Central memory CD8-positive, alpha-beta T cell (primary cell): ENCODE results near the gene APLN.
A peak's percentile ranks its signal among the peaks of the same experiment; 100 is the strongest.

Experiments used
- ATAC-seq: fragments of 150-1000 bp; cut with Tn5 transposase; replicated peaks from 2 replicates; pipeline ENCODE4 v1.10.0; 2022; ENCODE audit warnings: mild to moderate bottlenecking, moderate FRiP score, moderate number of reproducible peaks; ENCODE audit not compliant: poor library complexity, severe bottlenecking; ENCODE audit errors: extremely low read depth
- DNase-seq, 2 donors: peaks; one replicate each; pipeline ENCODE4 v3.0.0; 2021; ENCODE audit warnings: low spot score in 2 of 2
- H3K27ac Mint-ChIP-seq: one replicate; pipeline ENCODE4 v1.8.0; 2022; ENCODE audit warnings: low read depth, mild to moderate bottlenecking, moderate library complexity, mixed read lengths
- H3K27me3 Mint-ChIP-seq: one replicate; pipeline ENCODE4 v1.8.0; 2022; ENCODE audit warnings: mixed read lengths
- H3K36me3 Mint-ChIP-seq: one replicate; pipeline ENCODE4 v1.8.0; 2022; ENCODE audit warnings: mild to moderate bottlenecking, moderate library complexity, mixed read lengths; ENCODE audit not compliant: insufficient read depth
- H3K4me1 Mint-ChIP-seq: one replicate; pipeline ENCODE4 v1.8.0; 2022; ENCODE audit warnings: mixed read lengths
- H3K4me3 Mint-ChIP-seq: one replicate; pipeline ENCODE4 v1.8.0; 2022; ENCODE audit warnings: mild to moderate bottlenecking, moderate library complexity, mixed read lengths
- H3K9me3 Mint-ChIP-seq: one replicate; pipeline ENCODE4 v1.8.0; 2022; ENCODE audit warnings: mixed read lengths

The APLN gene

GRCh38 chrX:129689796-129690195 is 35.0 kb upstream of the APLN start:
- H3K4me3 Mint-ChIP-seq = no peak overlapping the region
- H3K27me3 Mint-ChIP-seq = no peaks in the 10 kb centered on the region
- H3K4me1 Mint-ChIP-seq = no peaks in the 10 kb centered on the region
- H3K36me3 Mint-ChIP-seq = no peaks in the 10 kb centered on the region
- no peak for ATAC-seq
- H3K9me3 Mint-ChIP-seq = no peaks in the 10 kb centered on the region
- no peak overlapping the region for H3K27ac Mint-ChIP-seq
- DNase-seq = no peak

- Mint-ChIP-seq H3K27me3 (no peaks in the 10 kb centered on the region), H3K36me3 (no peaks in the 10 kb centered on the region), H3K4me3 (no peak overlapping the region), H3K9me3 (no peaks in the 10 kb centered on the region), H3K27ac (no peak overlapping the region), H3K4me1 (no peaks in the 10 kb centered on the region)
- no peak for DNase-seq
- ATAC-seq = no peak
Measured at GRCh38 chrX:129688097-129688496, 33.3 kb upstream of the APLN start.

GRCh38 chrX:129686422-129686948 is 31.7 kb upstream of the APLN start:
- Mint-ChIP-seq H3K27ac (no peak overlapping the region), H3K4me1 (no peaks in the 10 kb centered on the region), H3K36me3 (no peaks in the 10 kb centered on the region), H3K4me3 (no peak overlapping the region), H3K27me3 (no peaks in the 10 kb centered on the region), H3K9me3 (no peaks in the 10 kb centered on the region)
- ATAC-seq (no peak), DNase-seq (no peak)

GRCh38 chrX:129682979-129683378 is 28.2 kb upstream of the APLN start:
- no peaks in the 10 kb centered on the region for H3K27me3 Mint-ChIP-seq
- H3K27ac Mint-ChIP-seq = peak overlapping the region; percentile 52
- no peak overlapping the region for H3K4me3 Mint-ChIP-seq
- H3K9me3 Mint-ChIP-seq = no peaks in the 10 kb centered on the region
- DNase-seq = no peak
- H3K4me1 Mint-ChIP-seq = peaks cover 6% of the 10 kb centered on the region
- no peaks in the 10 kb centered on the region for H3K36me3 Mint-ChIP-seq
- no peak for ATAC-seq

GRCh38 chrX:129679901-129680300 is 25.1 kb upstream of the APLN start:
- Mint-ChIP-seq H3K27ac (no peak overlapping the region), H3K4me3 (no peak overlapping the region), H3K36me3 (no peaks in the 10 kb centered on the region), H3K4me1 (peaks cover 12% of the 10 kb centered on the region), H3K27me3 (no peaks in the 10 kb centered on the region), H3K9me3 (no peaks in the 10 kb centered on the region)
- no peak for DNase-seq
- no peak for ATAC-seq

GRCh38 chrX:129678614-129679195 is 23.9 kb upstream of the APLN start:
- Mint-ChIP-seq H3K36me3 (no peaks in the 10 kb centered on the region), H3K4me3 (peak overlapping the region; percentile 54), H3K4me1 (peaks cover 12% of the 10 kb centered on the region), H3K27ac (no peak overlapping the region), H3K9me3 (no peaks in the 10 kb centered on the region), H3K27me3 (no peaks in the 10 kb centered on the region)
- DNase-seq = no peak
- peak; percentile 75 for ATAC-seq

- no peaks in the 10 kb centered on the region for H3K9me3 Mint-ChIP-seq
- peaks cover 12% of the 10 kb centered on the region for H3K27me3 Mint-ChIP-seq
- no peak overlapping the region for H3K4me3 Mint-ChIP-seq
- H3K36me3 Mint-ChIP-seq = no peaks in the 10 kb centered on the region
- ATAC-seq (no peak), DNase-seq (no peak)
- no peak overlapping the region for H3K27ac Mint-ChIP-seq
- H3K4me1 Mint-ChIP-seq = no peaks in the 10 kb centered on the region
Measured at GRCh38 chrX:129667412-129667811, 12.7 kb upstream of the APLN start.

- Mint-ChIP-seq H3K27me3 (peaks cover 12% of the 10 kb centered on the region), H3K36me3 (peaks cover 3% of the 10 kb centered on the region), H3K9me3 (no peaks in the 10 kb centered on the region), H3K27ac (no peak overlapping the region), H3K4me3 (no peak overlapping the region), H3K4me1 (no peaks in the 10 kb centered on the region)
- no peak for ATAC-seq
- no peak for DNase-seq
Measured at GRCh38 chrX:129665916-129666644, 11.3 kb upstream of the APLN start.

- Mint-ChIP-seq H3K36me3 (peaks cover 3% of the 10 kb centered on the region), H3K4me3 (no peak overlapping the region), H3K4me1 (no peaks in the 10 kb centered on the region), H3K27me3 (peaks cover 12% of the 10 kb centered on the region), H3K27ac (no peak overlapping the region), H3K9me3 (no peaks in the 10 kb centered on the region)
- ATAC-seq (no peak), DNase-seq (no peak)
Measured at GRCh38 chrX:129663171-129663570, 8.4 kb upstream of the APLN start.

- no peaks in the 10 kb centered on the region for H3K9me3 Mint-ChIP-seq
- H3K27ac Mint-ChIP-seq = no peak overlapping the region
- no peak for ATAC-seq
- peaks cover 3% of the 10 kb centered on the region for H3K36me3 Mint-ChIP-seq
- no peak overlapping the region for H3K4me3 Mint-ChIP-seq
- no peak for DNase-seq
- peaks cover 12% of the 10 kb centered on the region for H3K27me3 Mint-ChIP-seq
- no peaks in the 10 kb centered on the region for H3K4me1 Mint-ChIP-seq
Measured at GRCh38 chrX:129661369-129661768, 6.6 kb upstream of the APLN start.

- H3K9me3 Mint-ChIP-seq = no peaks in the 10 kb centered on the region
- H3K4me1 Mint-ChIP-seq = no peaks in the 10 kb centered on the region
- peaks cover 3% of the 10 kb centered on the region for H3K36me3 Mint-ChIP-seq
- H3K4me3 Mint-ChIP-seq = no peak overlapping the region
- no peak overlapping the region for H3K27ac Mint-ChIP-seq
- no peak for ATAC-seq
- peaks cover 19% of the 10 kb centered on the region for H3K27me3 Mint-ChIP-seq
- DNase-seq = no peak
Measured at GRCh38 chrX:129659861-129660260, 5.1 kb upstream of the APLN start.

- no peaks in the 10 kb centered on the region for H3K9me3 Mint-ChIP-seq
- H3K4me1 Mint-ChIP-seq = no peaks in the 10 kb centered on the region
- ATAC-seq (no peak), DNase-seq (no peak)
- peaks cover 3% of the 10 kb centered on the region for H3K36me3 Mint-ChIP-seq
- H3K4me3 Mint-ChIP-seq = no peak overlapping the region
- peaks cover 19% of the 10 kb centered on the region for H3K27me3 Mint-ChIP-seq
- no peak overlapping the region for H3K27ac Mint-ChIP-seq
Measured at GRCh38 chrX:129659141-129659540, 4.4 kb upstream of the APLN start.

GRCh38 chrX:129658429-129658828 is 3.7 kb upstream of the APLN start:
- Mint-ChIP-seq H3K9me3 (no peaks in the 10 kb centered on the region), H3K27me3 (peaks cover 21% of the 10 kb centered on the region), H3K4me1 (no peaks in the 10 kb centered on the region), H3K4me3 (no peak overlapping the region), H3K36me3 (peaks cover 3% of the 10 kb centered on the region), H3K27ac (no peak overlapping the region)
- DNase-seq (no peak), ATAC-seq (no peak)
